ENCODE data around the gene ARAP3. TPM values are rescaled to one million over a fixed set of nuclear protein-coding genes. Genes with fewer than 3 reads are reported as not detected.
"Not testable (repeated sequence)": the region's sequence is repeated elsewhere in the genome, so short reads cannot be mapped to it uniquely, and the experiment has no call there.

The ARAP3 gene
- total RNA-seq, 1 experiment from 2014 or later, result 27.6 TPM

GRCh38 chr5:141725891-141726290, 43.9 kb upstream of the ARAP3 start:
- Histone ChIP-seq H3K79me1 (ENCODE audit: insufficient read depth, low read depth, low read length, poor library complexity, severe bottlenecking) (no peaks in the 10 kb centered on the region), H3K27ac (ENCODE audit: insufficient read length, low read depth, low read length) (no peak overlapping the region), H2BK5ac (ENCODE audit: insufficient read length, low read length) (no peak overlapping the region), H2BK15ac (ENCODE audit: low read depth, low read length) (no peak overlapping the region), H3T11ph (ENCODE audit: low read length) (no peak overlapping the region), H3K4ac (ENCODE audit: low read depth, low read length) (no peak overlapping the region), H2BK20ac (ENCODE audit: low read depth, low read length, poor library complexity, severe bottlenecking) (no peak overlapping the region), H4K5ac (ENCODE audit: insufficient read length, low read depth, low read length) (no peak overlapping the region), H3K79me2 (ENCODE audit: insufficient read depth, low read length) (no peaks in the 10 kb centered on the region), H3K14ac (ENCODE audit: insufficient read depth, low read length) (no peak overlapping the region), H2AK5ac (ENCODE audit: insufficient read length, low read length) (no peak overlapping the region), H3K4me1 (ENCODE audit: insufficient read depth, low read length) (peaks cover 7% of the 10 kb centered on the region; the same call in 1 of the 2 replicates), H3K56ac (ENCODE audit: insufficient read length, low read depth, low read length) (no peak overlapping the region), H2BK12ac (ENCODE audit: insufficient read length, low read depth, low read length) (no peak overlapping the region), H3K9me3 (ENCODE audit: control insufficient read depth, low read depth, low read length) (no peaks in the 10 kb centered on the region), H3K23ac (ENCODE audit: insufficient read length, low read depth, low read length) (no peak overlapping the region), H3K27me3 (ENCODE audit: insufficient read depth, low read length) (no peaks in the 10 kb centered on the region), H4K20me1 (ENCODE audit: control insufficient read depth, insufficient read depth, insufficient read length) (no peaks in the 10 kb centered on the region), H3K18ac (ENCODE audit: insufficient read length, low read depth, low read length) (no peak overlapping the region), H4K8ac (replicated peaks; ENCODE audit: insufficient read length, low read depth, low read length) (no peak overlapping the region), H3K4me2 (ENCODE audit: insufficient read depth, insufficient read length, low read length) (no peak overlapping the region), H2BK120ac (ENCODE audit: low read depth, low read length, poor library complexity, severe bottlenecking) (no peak overlapping the region), H4K91ac (ENCODE audit: insufficient read length, low read depth, low read length) (no peak overlapping the region), H3K9ac (ENCODE audit: extremely low read depth, insufficient read length, low read length) (no peak overlapping the region), H3K23me2 (ENCODE audit: insufficient read length, low read depth, low read length, poor library complexity, severe bottlenecking) (no peaks in the 10 kb centered on the region), H2AFZ (ENCODE audit: low read length) (no peak overlapping the region)
- Mint-ChIP-seq H3K27me3 (ENCODE audit: low read depth) (peaks cover 2% of the 10 kb centered on the region; the same call in 1 of the 2 replicates), H3K36me3 (ENCODE audit: insufficient read depth in 1 of 3, low read depth in 3 of 3) (no peaks in the 10 kb centered on the region; a peak in 1 of 7 replicates), H3K4me3 (no peak overlapping the region), H3K27ac (no peak overlapping the region; a peak in 1 of 7 replicates), H3K4me1 (peaks cover 23 to 25% of the 10 kb centered on the region in 2 experiments), H3K9me3 (peaks cover 0 to 6% of the 10 kb centered on the region in 2 experiments; a peak in 3 of 5 replicates)
- no peak for TF ChIP-seq CTCF (conservative IDR thresholded peaks at IDR 0.05)
- no peak for DNase-seq
- WGBS (ENCODE audit: extremely low coverage, insufficient read length, low lambda C conversion rate), result no CpG with 5 or more reads among the region's 3 CpGs

GRCh38 chr5:141725174-141725573, 43.1 kb upstream of the ARAP3 start:
- H3K36me3 Mint-ChIP-seq (ENCODE audit: insufficient read depth in 1 of 3, low read depth in 3 of 3); H3K9ac ChIP-seq (ENCODE audit: extremely low read depth, insufficient read length, low read length); H4K8ac ChIP-seq (replicated peaks; ENCODE audit: insufficient read length, low read depth, low read length); H3K56ac ChIP-seq (ENCODE audit: insufficient read length, low read depth, low read length); H3K23ac ChIP-seq (ENCODE audit: insufficient read length, low read depth, low read length); H3K27me3 Mint-ChIP-seq (ENCODE audit: low read depth); H2BK20ac ChIP-seq (ENCODE audit: low read depth, low read length, poor library complexity, severe bottlenecking); H3K4ac ChIP-seq (ENCODE audit: low read depth, low read length); H2BK120ac ChIP-seq (ENCODE audit: low read depth, low read length, poor library complexity, severe bottlenecking); DNase-seq; H3K9me3 Mint-ChIP-seq; H3K9me3 ChIP-seq (ENCODE audit: control insufficient read depth, low read depth, low read length); H3K27ac ChIP-seq (ENCODE audit: insufficient read length, low read depth, low read length); H3K4me1 ChIP-seq (ENCODE audit: insufficient read depth, low read length); H3K27ac Mint-ChIP-seq; H3T11ph ChIP-seq (ENCODE audit: low read length); H2BK5ac ChIP-seq (ENCODE audit: insufficient read length, low read length); H4K20me1 ChIP-seq (ENCODE audit: control insufficient read depth, insufficient read depth, insufficient read length); H3K4me2 ChIP-seq (ENCODE audit: insufficient read depth, insufficient read length, low read length); H3K14ac ChIP-seq (ENCODE audit: insufficient read depth, low read length); H3K18ac ChIP-seq (ENCODE audit: insufficient read length, low read depth, low read length); H2AK5ac ChIP-seq (ENCODE audit: insufficient read length, low read length); H3K79me2 ChIP-seq (ENCODE audit: insufficient read depth, low read length); H3K23me2 ChIP-seq (ENCODE audit: insufficient read length, low read depth, low read length, poor library complexity, severe bottlenecking); H3K79me1 ChIP-seq (ENCODE audit: insufficient read depth, low read depth, low read length, poor library complexity, severe bottlenecking); H4K91ac ChIP-seq (ENCODE audit: insufficient read length, low read depth, low read length); H2BK12ac ChIP-seq (ENCODE audit: insufficient read length, low read depth, low read length); H2AFZ ChIP-seq (ENCODE audit: low read length); H3K4me3 Mint-ChIP-seq; H2BK15ac ChIP-seq (ENCODE audit: low read depth, low read length); H4K5ac ChIP-seq (ENCODE audit: insufficient read length, low read depth, low read length); H3K27me3 ChIP-seq (ENCODE audit: insufficient read depth, low read length): not testable (repeated sequence)
- WGBS (ENCODE audit: extremely low coverage, insufficient read length, low lambda C conversion rate), result no CpG with 5 or more reads among the region's 5 CpGs
- H3K4me1 Mint-ChIP-seq, result peaks cover 20 to 22% of the 10 kb centered on the region in 2 experiments

Data from H9 (cell line).